ENCODE data around the gene TPT1.

- TF ChIP-seq POLR2AphosphoS2 (IDR thresholded peaks at IDR 0.05; ENCODE audit: low read length) (no peak), MBD1 (CRISPR knock-in tag; IDR thresholded peaks at IDR 0.05) (no peak), EZH2 (IDR thresholded peaks at IDR 0.05; ENCODE audit: borderline replicate concordance, low read depth, low read length) (no peak), MYC (IDR thresholded peaks at IDR 0.05; ENCODE audit: low read depth, low read length) (no peak), MYC (CRISPR knock-in tag; IDR thresholded peaks at IDR 0.05; ENCODE audit: borderline replicate concordance, low read depth) (no peak), CHD1 (IDR thresholded peaks at IDR 0.05; ENCODE audit: low read length) (no peak)
These were observed 45.4 kb downstream of the TPT1 start for GRCh38 chr13:45295536-45295935.
